Choroid plexus epithelial cell (primary cell): ENCODE measurements around the gene ATRNL1.

Source experiments
- DNase-seq: peaks from one replicate; pipeline ENCODE4 v3.0.0-alpha.2; 2010; ENCODE audit warnings: low read depth
- H3K4me3 ChIP-seq: 2 replicates; pipeline ENCODE4 v1.5.1; 2011; ENCODE audit warnings: low read depth, mild to moderate bottlenecking, control low read depth, low read length, moderate library complexity
- TF ChIP-seq, protein P1 (sequence below): conservative IDR thresholded peaks from 2 replicates; pipeline ENCODE4 v1.5.1; 2011; ENCODE audit warnings: low read depth, mild to moderate bottlenecking, control low read depth, inconsistent platforms, low read length, moderate library complexity

The ATRNL1 gene

DNA sequence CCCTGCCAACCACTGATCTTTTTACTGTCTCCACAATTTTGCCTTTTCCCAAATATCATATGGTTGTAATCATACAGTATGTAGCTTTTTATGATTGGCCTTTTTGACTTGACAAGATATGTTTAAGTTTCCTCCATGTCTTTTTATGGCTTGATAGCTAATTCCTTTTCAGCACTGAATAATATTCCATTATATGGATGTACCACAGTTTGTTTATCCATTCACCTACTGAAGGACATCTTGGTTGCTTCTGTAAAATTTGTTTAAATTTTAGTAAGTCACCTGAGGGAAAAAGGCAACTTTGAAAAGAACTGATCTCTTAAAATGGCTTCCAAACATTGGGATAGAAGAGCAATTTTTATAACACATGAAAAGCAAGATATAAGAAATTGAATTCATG lies 43.5 kb downstream of the ATRNL1 start:
- TF ChIP-seq, protein P1, sequence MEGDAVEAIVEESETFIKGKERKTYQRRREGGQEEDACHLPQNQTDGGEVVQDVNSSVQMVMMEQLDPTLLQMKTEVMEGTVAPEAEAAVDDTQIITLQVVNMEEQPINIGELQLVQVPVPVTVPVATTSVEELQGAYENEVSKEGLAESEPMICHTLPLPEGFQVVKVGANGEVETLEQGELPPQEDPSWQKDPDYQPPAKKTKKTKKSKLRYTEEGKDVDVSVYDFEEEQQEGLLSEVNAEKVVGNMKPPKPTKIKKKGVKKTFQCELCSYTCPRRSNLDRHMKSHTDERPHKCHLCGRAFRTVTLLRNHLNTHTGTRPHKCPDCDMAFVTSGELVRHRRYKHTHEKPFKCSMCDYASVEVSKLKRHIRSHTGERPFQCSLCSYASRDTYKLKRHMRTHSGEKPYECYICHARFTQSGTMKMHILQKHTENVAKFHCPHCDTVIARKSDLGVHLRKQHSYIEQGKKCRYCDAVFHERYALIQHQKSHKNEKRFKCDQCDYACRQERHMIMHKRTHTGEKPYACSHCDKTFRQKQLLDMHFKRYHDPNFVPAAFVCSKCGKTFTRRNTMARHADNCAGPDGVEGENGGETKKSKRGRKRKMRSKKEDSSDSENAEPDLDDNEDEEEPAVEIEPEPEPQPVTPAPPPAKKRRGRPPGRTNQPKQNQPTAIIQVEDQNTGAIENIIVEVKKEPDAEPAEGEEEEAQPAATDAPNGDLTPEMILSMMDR, result no peak
- H3K4me3 ChIP-seq, result no peak overlapping the region
- DNase-seq, result no peak

DNA sequence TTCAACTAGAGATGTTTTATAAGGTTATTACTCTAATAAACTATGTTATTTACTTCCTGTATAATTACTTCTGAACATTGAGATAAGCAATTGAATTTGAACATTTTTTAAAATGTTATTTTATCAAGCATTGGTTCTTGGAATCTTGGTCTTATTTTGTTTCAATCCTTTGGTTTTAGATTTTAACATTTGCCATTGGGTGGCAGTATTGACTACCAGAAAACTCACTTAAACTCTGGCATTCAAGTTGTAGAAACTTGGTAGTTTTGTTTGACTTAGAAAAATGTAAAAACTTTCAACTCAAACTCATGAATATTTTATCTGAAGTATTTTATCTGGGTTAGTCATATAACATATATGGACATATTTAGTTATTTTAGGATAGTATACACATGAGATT lies 48.1 kb downstream of the ATRNL1 start:
- H3K4me3 ChIP-seq, result no peak overlapping the region
- peak; percentile 58 for DNase-seq
- TF ChIP-seq, protein P1, result peak; percentile 45

DNA sequence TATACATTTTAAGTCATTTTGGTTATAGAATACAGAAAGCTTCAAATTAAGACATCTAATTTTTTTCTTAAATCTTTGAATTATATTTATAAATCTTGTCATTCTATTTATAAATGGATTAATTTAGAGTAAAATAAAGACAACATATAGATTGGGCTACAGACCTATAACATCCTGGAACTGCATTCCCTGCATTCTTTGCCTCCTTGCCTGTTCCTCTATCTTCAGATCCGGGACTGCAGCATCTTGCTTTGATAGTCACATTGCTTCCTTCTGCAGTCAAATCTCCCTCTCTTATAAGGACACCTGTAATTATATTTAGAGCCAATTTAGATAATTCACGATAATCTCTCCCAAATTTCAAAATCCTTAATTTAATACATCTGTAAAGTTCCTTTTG lies 64.2 kb downstream of the ATRNL1 start:
- no peak for DNase-seq
- TF ChIP-seq, protein P1, result no peak
- no peak overlapping the region for H3K4me3 ChIP-seq

DNA sequence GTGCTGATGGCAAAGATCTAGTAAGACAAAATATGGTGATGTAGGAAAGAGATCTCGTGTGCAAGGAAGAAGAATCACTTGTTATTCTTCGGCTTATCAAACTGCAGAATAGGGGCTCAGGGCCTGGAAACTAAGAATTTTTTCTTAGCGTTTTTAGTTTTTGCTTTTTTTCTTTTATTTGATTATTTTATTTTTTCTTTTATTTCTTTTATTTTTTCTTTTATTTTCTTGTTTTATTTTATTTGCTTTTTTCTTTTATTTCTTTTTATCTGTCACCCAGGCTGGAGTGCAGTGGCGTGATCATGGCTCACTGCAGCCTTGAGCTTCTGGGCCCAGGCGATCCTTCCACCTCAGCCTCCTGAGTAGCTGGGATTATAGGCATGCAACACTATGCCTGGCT lies 70.0 kb downstream of the ATRNL1 start:
- no peak overlapping the region for H3K4me3 ChIP-seq
- TF ChIP-seq, protein P1, result no peak
- DNase-seq, result no peak

DNA sequence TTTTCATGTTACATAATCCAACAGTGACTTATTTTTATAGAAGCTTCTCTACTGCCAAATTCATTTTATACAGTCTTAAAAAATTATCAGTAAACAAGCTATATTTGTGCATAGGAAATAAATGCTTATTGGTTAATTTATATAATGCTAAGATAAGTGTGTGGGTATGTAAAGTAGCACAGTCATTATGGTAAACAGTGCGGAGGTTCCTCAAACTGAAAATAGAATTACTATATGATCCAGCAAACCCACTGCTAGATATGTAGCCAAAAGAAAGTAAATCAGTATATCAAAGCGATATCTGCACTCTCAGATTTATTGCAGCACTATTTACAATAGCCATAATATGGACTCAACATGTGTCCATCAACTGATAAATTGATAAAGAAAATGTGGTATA lies 71.1 kb downstream of the ATRNL1 start:
- no peak for DNase-seq
- no peak overlapping the region for H3K4me3 ChIP-seq
- TF ChIP-seq, protein P1, result no peak

DNA sequence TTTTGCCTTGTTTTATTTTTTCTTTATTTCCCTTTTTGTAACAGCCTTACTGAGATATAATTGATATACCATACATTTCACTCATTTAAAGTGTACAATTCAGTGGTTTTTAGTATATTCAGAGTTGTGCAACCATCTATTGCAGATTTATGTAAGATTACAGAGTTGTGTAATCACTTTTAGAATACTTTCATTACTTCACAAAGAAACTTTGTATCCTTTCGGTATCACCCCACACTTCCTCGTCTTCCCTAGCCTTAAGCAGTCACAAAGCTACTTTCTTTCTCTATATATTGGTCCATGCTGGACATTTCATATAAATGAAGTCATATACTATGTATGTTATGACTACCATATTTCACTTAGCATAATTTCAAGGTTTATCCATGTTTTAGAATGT lies 74.6 kb downstream of the ATRNL1 start:
- no peak for DNase-seq
- no peak overlapping the region for H3K4me3 ChIP-seq
- TF ChIP-seq, protein P1, result no peak

DNA sequence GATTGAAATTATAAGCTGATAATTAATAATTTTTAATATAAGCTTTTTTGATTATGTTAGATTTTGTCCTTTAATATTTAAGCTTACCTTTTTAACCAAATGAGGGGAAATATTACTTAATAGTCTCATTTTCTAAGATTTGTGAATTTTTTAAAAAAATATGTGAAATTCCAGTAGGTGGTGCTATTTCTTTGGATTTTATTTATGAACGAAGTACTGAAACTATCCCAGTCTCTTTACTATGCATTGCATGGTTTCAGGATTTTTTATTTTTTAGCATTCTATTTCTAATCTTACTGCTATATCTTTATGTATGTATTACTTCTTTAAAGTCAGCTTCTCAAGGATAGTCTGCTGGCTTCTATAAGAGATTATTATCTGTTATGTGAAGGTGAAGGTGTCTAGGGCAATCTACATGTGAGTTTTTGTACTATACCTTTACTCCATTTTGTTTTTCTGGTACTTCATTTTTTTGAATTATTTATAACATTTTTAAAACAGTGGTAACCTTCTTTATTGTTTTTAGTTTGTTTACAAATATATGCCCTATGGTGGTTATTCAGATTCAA lies 78.3 kb downstream of the ATRNL1 start:
- H3K4me3 ChIP-seq, result no peak overlapping the region
- peak; percentile 19 for DNase-seq
- TF ChIP-seq, protein P1, result peak; percentile 43
